Esophagus squamous epithelium (tissue), 5 donors: ENCODE measurements around the gene EDA. TPM values are rescaled to one million over a fixed set of nuclear protein-coding genes. Genes with fewer than 3 reads are reported as not detected.

Experiments
- DNase-seq: peaks from one replicate; lab custom pipeline; 2025; lab: John Stamatoyannopoulos, UW
- H3K27ac ChIP-seq, 4 donors: fragments of 200-600 bp; sonication (generic); one replicate each; pipeline ENCODE4 v1.5.1; 2016 to 2019; ENCODE audit warnings: mild to moderate bottlenecking in 1 of 4
- H3K27me3 ChIP-seq, 4 donors: fragments of 200-600 bp; sonication (generic); 1 replicate in 3 of 4; 2 replicates in 1 of 4; pipeline versions ENCODE4 v1.5.1 to v1.6.0; 2017 to 2021; ENCODE audit warnings: antibody characterized with exemption in 1 of 4
- H3K36me3 ChIP-seq, 3 donors: fragments of 200-600 bp; sonication (generic); one replicate each; pipeline ENCODE4 v1.5.1; 2016 to 2019
- H3K4me1 ChIP-seq, 3 donors: fragments of 200-600 bp; sonication (generic); one replicate each; pipeline ENCODE4 v1.5.1; 2017 to 2019
- H3K4me3 ChIP-seq, 4 donors: fragments of 200-600 bp; sonication (generic); 1 replicate in 3 of 4; 2 replicates in 1 of 4; pipeline ENCODE4 v1.5.1; 2016 to 2019; ENCODE audit warnings: mild to moderate bottlenecking in 2 of 4, moderate library complexity in 1 of 4
- H3K9me3 ChIP-seq, 3 donors: fragments of 200-600 bp; sonication (generic); one replicate each; pipeline ENCODE4 v1.5.1; 2016 to 2019
- POLR2A ChIP-seq, 4 donors: fragments of 450-650 bp; IDR thresholded peaks; one replicate each; pipeline ENCODE4 v1.6.1; 2017; ENCODE audit warnings: antibody characterized with exemption in 4 of 4, mild to moderate bottlenecking in 4 of 4, moderate library complexity in 3 of 4
- WGBS, 2 donors: methylation state at CpG; one replicate each; pipeline ENCODE4 v1.1.5; 2018; 5-methylcytosine and 5-hydroxymethylcytosine counted together
- intact Hi-C: fragments of 100-400 bp; cut with DNase I; formaldehyde crosslinking; loops from one replicate; pipeline ENCODE4 v1.15.0; 2022
- total RNA-seq, 4 donors: library from RNA; depleted of rRNA; stranded (reverse); fragments of >200 nt; gene quantifications; one replicate each; pipeline ENCODE4 v1.1.0, GENCODE V29; 2016
- TF ChIP-seq, protein P1 (sequence below), 6 experiments: fragments of 450-650 bp in 4 of 6; fragments of 200-600 bp in 2 of 6; sonication (generic) in 2 of 6; IDR thresholded peaks; one replicate each; pipeline ENCODE4 v1.5.1; 2016 to 2019; ENCODE audit warnings: antibody characterized with exemption in 6 of 6, mild to moderate bottlenecking in 4 of 6, moderate library complexity in 4 of 6
- donor health status: DM: yes; HTN: yes; CAD: no.

EDA gene
- total RNA-seq, 4 donors from 2014 or later, result 1.5 to 2.9 (median 2.4) TPM

- intact Hi-C loops, result no loop called here
- no peak for DNase-seq
Observed at GRCh38 chrX:70001269-70001668, 385.4 kb downstream of the EDA start.

GRCh38 chrX:70001708-70002341 is 385.9 kb downstream of the EDA start:
- H3K4me1 ChIP-seq, result no peaks in the 10 kb centered on the region
- H3K27ac ChIP-seq, result no peak overlapping the region
- intact Hi-C loops, result no loop called here
- no peak overlapping the region for H3K4me3 ChIP-seq
- no peak for DNase-seq
- TF ChIP-seq, protein P1, sequence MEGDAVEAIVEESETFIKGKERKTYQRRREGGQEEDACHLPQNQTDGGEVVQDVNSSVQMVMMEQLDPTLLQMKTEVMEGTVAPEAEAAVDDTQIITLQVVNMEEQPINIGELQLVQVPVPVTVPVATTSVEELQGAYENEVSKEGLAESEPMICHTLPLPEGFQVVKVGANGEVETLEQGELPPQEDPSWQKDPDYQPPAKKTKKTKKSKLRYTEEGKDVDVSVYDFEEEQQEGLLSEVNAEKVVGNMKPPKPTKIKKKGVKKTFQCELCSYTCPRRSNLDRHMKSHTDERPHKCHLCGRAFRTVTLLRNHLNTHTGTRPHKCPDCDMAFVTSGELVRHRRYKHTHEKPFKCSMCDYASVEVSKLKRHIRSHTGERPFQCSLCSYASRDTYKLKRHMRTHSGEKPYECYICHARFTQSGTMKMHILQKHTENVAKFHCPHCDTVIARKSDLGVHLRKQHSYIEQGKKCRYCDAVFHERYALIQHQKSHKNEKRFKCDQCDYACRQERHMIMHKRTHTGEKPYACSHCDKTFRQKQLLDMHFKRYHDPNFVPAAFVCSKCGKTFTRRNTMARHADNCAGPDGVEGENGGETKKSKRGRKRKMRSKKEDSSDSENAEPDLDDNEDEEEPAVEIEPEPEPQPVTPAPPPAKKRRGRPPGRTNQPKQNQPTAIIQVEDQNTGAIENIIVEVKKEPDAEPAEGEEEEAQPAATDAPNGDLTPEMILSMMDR (IDR thresholded peaks at IDR 0.05), result no peak
- no peak for TF ChIP-seq POLR2A (IDR thresholded peaks at IDR 0.05)
- WGBS, 2 donors, result 84 to 90% methylated on average over 3 of the region's 3 CpGs
- H3K27me3 ChIP-seq, result no peaks in the 10 kb centered on the region
- H3K9me3 ChIP-seq, result no peaks in the 10 kb centered on the region
- no peaks in the 10 kb centered on the region for H3K36me3 ChIP-seq

More at GRCh38 chrX:70001269-70001668, 385.4 kb downstream of the EDA start:
- WGBS, 2 donors, result 80 to 90% methylated on average over 1 of the region's 2 CpGs
- TF ChIP-seq, protein P1 (IDR thresholded peaks at IDR 0.05), result no peak
- no peak for TF ChIP-seq POLR2A (IDR thresholded peaks at IDR 0.05)
- Histone ChIP-seq H3K4me3 (no peak overlapping the region), H3K27ac (no peak overlapping the region), H3K9me3 (no peaks in the 10 kb centered on the region), H3K4me1 (no peaks in the 10 kb centered on the region), H3K27me3 (no peaks in the 10 kb centered on the region), H3K36me3 (no peaks in the 10 kb centered on the region)

GRCh38 chrX:70007946-70008345 is 392.0 kb downstream of the EDA start:
- Histone ChIP-seq H3K4me1 (no peaks in the 10 kb centered on the region), H3K27me3 (no peaks in the 10 kb centered on the region), H3K9me3 (no peaks in the 10 kb centered on the region), H3K36me3 (no peaks in the 10 kb centered on the region), H3K4me3 (no peak overlapping the region), H3K27ac (no peak overlapping the region)
- TF ChIP-seq POLR2A (IDR thresholded peaks at IDR 0.05), result no peak
- TF ChIP-seq, protein P1 (IDR thresholded peaks at IDR 0.05), result no peak
- intact Hi-C loops, result no loop called here
- DNase-seq, result no peak

GRCh38 chrX:70009049-70009448 is 393.1 kb downstream of the EDA start:
- peaks cover 0 to 4% (median 0%) of the 10 kb centered on the region in 3 donors for H3K4me1 ChIP-seq
- intact Hi-C loops, result no loop called here

DNA sequence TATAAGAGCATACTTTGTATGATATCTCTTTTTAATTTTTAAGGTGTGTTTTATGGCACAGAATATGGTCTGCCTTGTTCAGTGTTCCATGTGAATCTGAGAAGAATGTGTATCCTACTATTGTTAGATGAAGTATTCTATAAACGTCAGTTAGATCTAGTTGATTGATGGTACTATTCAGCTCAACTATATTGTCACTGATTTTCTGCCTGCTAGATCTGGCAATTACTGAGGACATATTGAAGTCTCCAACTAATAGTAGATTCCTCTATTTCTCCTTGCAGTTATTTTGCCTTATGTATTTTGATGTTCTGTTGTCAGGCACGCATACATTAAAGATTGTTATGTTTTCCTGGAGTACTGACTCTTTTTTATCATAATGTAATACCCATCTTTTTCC is 394.1 kb downstream of the EDA start:
- H3K36me3 ChIP-seq, result no peaks in the 10 kb centered on the region
- 53 to 72% methylated on average over 2 of the region's 2 CpGs for WGBS, 2 donors
- intact Hi-C loops, result no loop called here
- H3K4me3 ChIP-seq, result no peak overlapping the region
- DNase-seq, result no peak
- H3K27me3 ChIP-seq, result no peaks in the 10 kb centered on the region
- H3K9me3 ChIP-seq, result no peaks in the 10 kb centered on the region
- TF ChIP-seq POLR2A (IDR thresholded peaks at IDR 0.05), result no peak
- TF ChIP-seq, protein P1 (IDR thresholded peaks at IDR 0.05), result no peak
- peaks cover 0 to 4% (median 0%) of the 10 kb centered on the region in 3 donors for H3K4me1 ChIP-seq
- no peak overlapping the region for H3K27ac ChIP-seq

More at GRCh38 chrX:70009049-70009448, 393.1 kb downstream of the EDA start:
- Histone ChIP-seq H3K27me3 (no peaks in the 10 kb centered on the region), H3K4me3 (no peak overlapping the region), H3K27ac (no peak overlapping the region), H3K36me3 (no peaks in the 10 kb centered on the region), H3K9me3 (no peaks in the 10 kb centered on the region)
- DNase-seq, result no peak
- no peak for TF ChIP-seq POLR2A (IDR thresholded peaks at IDR 0.05)
- TF ChIP-seq, protein P1 (IDR thresholded peaks at IDR 0.05), result no peak
